SK-N-SH (cell line): ENCODE measurements around the gene GPER1. TPM values are rescaled to one million over a fixed set of nuclear protein-coding genes. Genes with fewer than 3 reads are reported as not detected.

ENCODE experiments used
- CTCF ChIA-PET: fragments of 300-600, 350-600 bp; formaldehyde crosslinking; extraction: SDS; loops from one replicate; lab custom pipeline; 2021; lab: Yijun Ruan, JAX
- POLR2A ChIA-PET: fragments of 350-600 bp; sonication (Branson Sonifier 250); formaldehyde crosslinking; extraction: SDS; loops from one replicate; lab custom pipeline; 2020; ENCODE audit warnings: antibody characterized with exemption, inconsistent platforms; lab: Yijun Ruan, JAX
- DNase-seq: peaks from one replicate; pipeline ENCODE4 v3.0.0; 2012
- H2AFZ ChIP-seq: fragments of 200-600 bp; sonication (generic); 2 replicates; pipeline ENCODE4 v1.8.1; 2016; ENCODE audit warnings: antibody characterized with exemption, mild to moderate bottlenecking, low read depth
- H3F3A ChIP-seq: fragments of 200-600 bp; sonication (generic); replicated peaks from 2 replicates; pipeline ENCODE3; 2016; ENCODE audit warnings: antibody characterized with exemption, mild to moderate bottlenecking; ENCODE audit not compliant: insufficient read depth
- H3K27ac ChIP-seq, 2 experiments: fragments of 200-500 bp in 1 of 2; fragments of 200-600 bp in 1 of 2; sonication (Bioruptor generic) in 1 of 2; sonication (generic), shearing (Covaris generic) in 1 of 2; 2 replicates each; pipeline versions ENCODE4 v1.5.1 to v1.6.1; 2014 to 2016; ENCODE audit warnings: low read depth in 2 of 2, inconsistent platforms in 1 of 2, low read length in 1 of 2, mild to moderate bottlenecking in 1 of 2, mixed read lengths in 1 of 2
- H3K27me3 ChIP-seq: fragments of 200-600 bp; sonication (generic), shearing (Covaris generic); 2 replicates; pipeline ENCODE4 v1.6.1; 2016; ENCODE audit warnings: mixed run types; ENCODE audit not compliant: insufficient read depth
- H3K36me3 ChIP-seq, 2 experiments: fragments of 200-500 bp in 1 of 2; fragments of 200-600 bp in 1 of 2; sonication (Bioruptor generic) in 1 of 2; sonication (generic) in 1 of 2; replicated peaks in 1 of 2; 2 replicates each; pipeline versions ENCODE3 to v1.5.1; 2014 to 2016; ENCODE audit warnings: low read length in 1 of 2, mild to moderate bottlenecking in 1 of 2; ENCODE audit not compliant: insufficient read depth in 2 of 2, control insufficient read depth in 1 of 2
- H3K4me1 ChIP-seq, 2 experiments: fragments of 200-500 bp in 1 of 2; fragments of 200-600 bp in 1 of 2; sonication (Bioruptor generic) in 1 of 2; sonication (generic), shearing (Covaris generic) in 1 of 2; 2 replicates each; pipeline versions ENCODE4 v1.5.1 to v1.6.1; 2014 to 2016; ENCODE audit warnings: low read depth in 1 of 2, low read length in 1 of 2, mixed run types in 1 of 2; ENCODE audit not compliant: insufficient read depth in 2 of 2, control insufficient read depth in 1 of 2
- H3K4me2 ChIP-seq: fragments of 200-600 bp; sonication (generic), shearing (Covaris generic); 2 replicates; pipeline ENCODE4 v1.6.1; 2017; ENCODE audit warnings: mixed run types
- H3K4me3 ChIP-seq, 2 experiments: fragments of 200-500 bp in 1 of 2; fragments of 200-600 bp in 1 of 2; sonication (Bioruptor generic) in 1 of 2; sonication (generic), shearing (Covaris generic) in 1 of 2; 2 replicates each; pipeline versions ENCODE4 v1.5.1 to v1.8.1; 2014 to 2016; ENCODE audit warnings: low read depth in 2 of 2, inconsistent platforms in 1 of 2, low read length in 1 of 2, mild to moderate bottlenecking in 1 of 2, mixed read lengths in 1 of 2, moderate library complexity in 1 of 2
- H3K79me2 ChIP-seq: fragments of 200-600 bp; sonication (generic); 2 replicates; pipeline ENCODE4 v1.8.1; 2017; ENCODE audit warnings: mild to moderate bottlenecking; ENCODE audit not compliant: insufficient read depth
- H3K9ac ChIP-seq: fragments of 200-600 bp; sonication (generic); 2 replicates; pipeline ENCODE4 v1.6.1; 2017; ENCODE audit warnings: mixed run types
- H3K9me2 ChIP-seq: fragments of 200-600 bp; sonication (generic); 2 replicates; pipeline ENCODE4 v1.6.1; 2017; ENCODE audit warnings: mixed run types
- H3K9me3 ChIP-seq: fragments of 200-600 bp; sonication (generic); 2 replicates; pipeline ENCODE4 v1.6.1; 2017; ENCODE audit warnings: mixed run types, mild to moderate bottlenecking, moderate library complexity
- H4K20me1 ChIP-seq: fragments of 200-600 bp; sonication (generic); 2 replicates; pipeline ENCODE4 v1.6.1; 2017; ENCODE audit warnings: mild to moderate bottlenecking, mixed run types; ENCODE audit not compliant: insufficient read depth
- EZH2phosphoT487 ChIP-seq: fragments of 200-600 bp; sonication (generic); IDR thresholded peaks from 2 replicates; pipeline ENCODE4 v1.6.1; 2017; ENCODE audit warnings: low read depth, mixed run types, mild to moderate bottlenecking, antibody characterized with exemption, moderate library complexity, borderline replicate concordance
- FOXJ3 ChIP-seq: sonication (generic); formaldehyde crosslinking; IDR thresholded peaks from 2 replicates; pipeline ENCODE4 v1.5.1; 2020; ENCODE audit warnings: mild to moderate bottlenecking, missing genetic modification reagents
- GATA2 ChIP-seq: sonication (generic); formaldehyde crosslinking; IDR thresholded peaks from 2 replicates; pipeline ENCODE4 v1.5.0; 2020; ENCODE audit warnings: mild to moderate bottlenecking, missing genetic modification reagents
- NRF1 ChIP-seq: IDR thresholded peaks from 2 replicates; pipeline ENCODE4 v1.6.1; 2012; ENCODE audit warnings: low read depth, mild to moderate bottlenecking, low read length
- POLR2AphosphoS5 ChIP-seq: IDR thresholded peaks from 2 replicates; pipeline ENCODE4 v1.6.1; 2012; ENCODE audit warnings: low read depth, low read length
- RCOR1 ChIP-seq: fragments of 150-350 bp; IDR thresholded peaks from 2 replicates; pipeline ENCODE4 v1.6.1; 2017; ENCODE audit warnings: antibody characterized with exemption, low read length
- RXRA ChIP-seq: IDR thresholded peaks from 2 replicates; pipeline ENCODE4 v1.4.0; 2012; ENCODE audit warnings: low read depth, mild to moderate bottlenecking, borderline replicate concordance
- SIN3A ChIP-seq: IDR thresholded peaks from 2 replicates; pipeline ENCODE4 v1.6.1; 2012; ENCODE audit warnings: low read depth, mild to moderate bottlenecking, low read length, moderate library complexity, borderline replicate concordance
- WGBS: methylation state at CpG from one replicate; pipeline ENCODE4 v1.1.6; 2017; ENCODE audit warnings: low lambda C conversion rate; 5-methylcytosine and 5-hydroxymethylcytosine counted together
- polyA plus RNA-seq, 3 experiments: library from polyadenylated mRNA; depleted of rRNA; stranded (reverse); fragments of >200 nt; gene quantifications; 2 replicates each; pipeline ENCODE4 v1.2.3, GENCODE V29; 2012
- TF ChIP-seq, protein P1 (sequence below): IDR thresholded peaks from 2 replicates; pipeline ENCODE4 v1.4.0; 2012; ENCODE audit warnings: low read depth
- TF ChIP-seq, protein P2 (sequence below): IDR thresholded peaks from 2 replicates; pipeline ENCODE4 v1.4.0; 2012; ENCODE audit warnings: low read depth, borderline replicate concordance
- TF ChIP-seq, protein P3 (sequence below): fragments of 150-350 bp; IDR thresholded peaks from 2 replicates; pipeline ENCODE4 v1.6.1; 2017; ENCODE audit warnings: antibody characterized with exemption, low read length, low read depth, borderline replicate concordance
- TF ChIP-seq, protein P4 (sequence below): fragments of 200-600 bp; sonication (generic); IDR thresholded peaks from 2 replicates; pipeline ENCODE4 v1.6.1; 2017; ENCODE audit warnings: antibody characterized with exemption, mild to moderate bottlenecking, moderate library complexity
- TF ChIP-seq, protein P5 (sequence below): IDR thresholded peaks from 2 replicates; pipeline ENCODE4 v1.6.1; 2012; ENCODE audit warnings: mild to moderate bottlenecking, low read depth, low read length, moderate library complexity

Gene GPER1
- polyA plus RNA-seq, 1 of the 3 experiments (the other 2 are of a cell fraction) = 6.4 TPM

DNA sequence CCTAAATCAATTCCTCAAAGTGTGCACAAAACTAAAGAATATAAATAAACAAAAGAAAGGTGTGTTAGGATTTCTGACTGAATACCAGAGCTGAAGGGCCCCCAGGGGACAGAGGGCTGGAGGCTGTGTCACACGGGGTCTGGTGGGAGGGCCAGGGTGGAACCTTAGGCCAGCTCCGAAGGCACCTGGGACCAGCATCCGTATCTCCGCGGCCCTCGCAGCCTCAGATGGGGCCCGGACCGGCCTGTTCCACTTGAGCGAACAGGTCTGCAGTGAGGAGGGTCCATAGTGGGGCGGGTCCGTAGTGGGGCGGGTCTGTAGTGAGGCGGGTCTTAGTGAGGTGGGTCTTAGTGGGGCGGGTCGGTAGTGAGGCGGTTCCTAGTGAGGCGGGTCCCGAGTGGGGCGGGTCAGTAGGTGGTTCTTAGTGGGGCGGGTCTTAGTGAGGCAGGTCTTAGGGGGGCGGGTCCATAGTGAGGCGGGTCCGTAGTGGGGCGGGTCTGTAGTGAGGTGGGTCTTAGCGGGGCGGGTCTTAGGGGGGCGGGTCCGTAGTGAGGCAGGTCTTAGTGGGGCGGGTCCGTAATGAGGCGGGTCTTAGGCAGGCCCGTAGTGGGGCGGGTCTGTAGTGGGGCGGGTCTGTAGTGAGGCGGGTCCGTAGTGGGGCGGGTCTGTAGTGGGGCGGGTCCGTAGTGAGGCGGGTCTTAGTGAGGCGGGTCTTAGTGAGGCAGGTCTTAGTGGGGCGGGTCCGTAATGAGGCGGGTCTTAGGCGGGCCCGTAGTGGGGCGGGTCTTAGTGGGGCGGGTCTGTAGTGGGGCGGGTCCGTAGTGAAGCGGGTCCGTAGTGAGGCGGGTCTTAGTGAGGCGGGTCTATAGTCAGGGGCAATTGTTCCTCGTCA lies 28.5 kb upstream of the GPER1 start:
- ChIA-PET CTCF (interaction anchor here (1.1 to 27.8 kb wide), 5 partner anchors 14 to 71 kb away, joined by 3 to 756 read pairs (median 8); partner anchors contain the start of genes GPER1 and GPR146), POLR2A (no interaction called here)
- WGBS = 91% methylated on average over 55 of the region's 55 CpGs
- no peak for TF ChIP-seq EZH2phosphoT487
- TF ChIP-seq, protein P1, sequence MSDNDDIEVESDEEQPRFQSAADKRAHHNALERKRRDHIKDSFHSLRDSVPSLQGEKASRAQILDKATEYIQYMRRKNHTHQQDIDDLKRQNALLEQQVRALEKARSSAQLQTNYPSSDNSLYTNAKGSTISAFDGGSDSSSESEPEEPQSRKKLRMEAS = no peak
- no peak for TF ChIP-seq POLR2AphosphoS5
- no peak overlapping the region for H3K4me3 ChIP-seq
- H3K9ac ChIP-seq = no peak overlapping the region
- H3F3A ChIP-seq = no peaks in the 10 kb centered on the region
- H2AFZ ChIP-seq = no peak overlapping the region
- no peaks in the 10 kb centered on the region for H3K9me3 ChIP-seq
- peaks cover 15% of the 10 kb centered on the region; the same call in 1 of the 2 replicates for H4K20me1 ChIP-seq
- H3K27ac ChIP-seq = no peak overlapping the region
- no peak overlapping the region for H3K4me2 ChIP-seq
- peaks cover 0 to 32% of the 10 kb centered on the region in 2 experiments; a peak in 1 of 4 replicates for H3K4me1 ChIP-seq
- H3K27me3 ChIP-seq = no peaks in the 10 kb centered on the region
- no peaks in the 10 kb centered on the region for H3K9me2 ChIP-seq
- no peaks in the 10 kb centered on the region; the same call in 1 of the 2 replicates for H3K79me2 ChIP-seq
- peaks cover 0 to 3% of the 10 kb centered on the region in 2 experiments for H3K36me3 ChIP-seq
- DNase-seq = peak; percentile 71

DNA sequence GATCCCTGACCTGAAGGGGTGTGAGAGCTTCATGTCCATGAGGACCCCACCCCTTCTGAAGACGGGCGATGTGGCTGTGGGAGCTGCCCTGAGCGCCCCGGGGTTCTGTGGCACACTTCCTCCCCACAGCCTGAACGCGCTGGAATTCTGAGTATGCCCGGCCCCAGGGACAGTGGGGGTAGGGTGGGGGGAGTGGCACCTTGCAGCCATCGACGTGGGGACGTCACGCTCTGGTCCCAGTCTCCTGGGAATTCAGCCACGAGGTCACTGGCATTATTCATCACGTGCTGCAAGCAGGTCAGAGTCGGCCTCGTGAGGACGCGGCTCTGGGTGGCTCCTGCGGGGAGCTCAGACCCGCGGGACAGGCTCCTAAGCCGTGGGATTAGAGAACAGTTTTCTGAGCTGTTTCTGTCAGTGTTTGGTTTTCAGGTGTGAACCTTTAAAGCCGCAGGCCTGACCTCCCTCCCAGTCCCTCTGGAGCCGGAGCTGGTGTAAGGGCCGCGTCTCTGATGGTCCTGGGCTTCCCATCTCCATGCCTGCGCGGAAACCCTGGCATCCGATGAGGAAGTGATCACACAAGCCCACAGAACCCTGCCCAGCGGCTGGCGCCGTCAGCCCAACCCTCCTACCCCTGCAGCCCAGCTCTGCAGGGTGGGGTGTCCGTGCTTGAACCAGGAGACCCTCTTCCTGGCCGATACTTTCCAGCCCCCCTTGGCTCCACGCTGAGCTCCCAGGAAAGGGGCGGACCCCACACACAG lies 27.4 kb upstream of the GPER1 start:
- no peaks in the 10 kb centered on the region for H3K9me3 ChIP-seq
- WGBS = 95% methylated on average over 28 of the region's 35 CpGs
- H3K9me2 ChIP-seq = no peaks in the 10 kb centered on the region
- no peak overlapping the region for H3K4me2 ChIP-seq
- POLR2A ChIA-PET = no interaction called here
- peaks cover 0 to 3% of the 10 kb centered on the region in 2 experiments for H3K36me3 ChIP-seq
- H3K27me3 ChIP-seq = no peaks in the 10 kb centered on the region
- H2AFZ ChIP-seq = no peak overlapping the region
- CTCF ChIA-PET = interaction anchor here (1.0 to 27.8 kb wide), 8 partner anchors 15 to 65 kb away, joined by 3 to 756 read pairs (median 3); partner anchors contain the start of genes GPER1 and GPR146
- H3K9ac ChIP-seq = no peak overlapping the region
- H3F3A ChIP-seq = no peaks in the 10 kb centered on the region
- no peaks in the 10 kb centered on the region; the same call in 1 of the 2 replicates for H3K79me2 ChIP-seq
- H3K4me3 ChIP-seq = no peak overlapping the region
- H3K4me1 ChIP-seq = peaks cover 0 to 28% of the 10 kb centered on the region in 2 experiments; a peak in 1 of 4 replicates
- TF ChIP-seq POLR2AphosphoS5 = no peak
- no peak for TF ChIP-seq EZH2phosphoT487
- no peak for TF ChIP-seq NRF1
- no peak for TF ChIP-seq RCOR1
- TF ChIP-seq RXRA = no peak
- TF ChIP-seq, protein P2, sequence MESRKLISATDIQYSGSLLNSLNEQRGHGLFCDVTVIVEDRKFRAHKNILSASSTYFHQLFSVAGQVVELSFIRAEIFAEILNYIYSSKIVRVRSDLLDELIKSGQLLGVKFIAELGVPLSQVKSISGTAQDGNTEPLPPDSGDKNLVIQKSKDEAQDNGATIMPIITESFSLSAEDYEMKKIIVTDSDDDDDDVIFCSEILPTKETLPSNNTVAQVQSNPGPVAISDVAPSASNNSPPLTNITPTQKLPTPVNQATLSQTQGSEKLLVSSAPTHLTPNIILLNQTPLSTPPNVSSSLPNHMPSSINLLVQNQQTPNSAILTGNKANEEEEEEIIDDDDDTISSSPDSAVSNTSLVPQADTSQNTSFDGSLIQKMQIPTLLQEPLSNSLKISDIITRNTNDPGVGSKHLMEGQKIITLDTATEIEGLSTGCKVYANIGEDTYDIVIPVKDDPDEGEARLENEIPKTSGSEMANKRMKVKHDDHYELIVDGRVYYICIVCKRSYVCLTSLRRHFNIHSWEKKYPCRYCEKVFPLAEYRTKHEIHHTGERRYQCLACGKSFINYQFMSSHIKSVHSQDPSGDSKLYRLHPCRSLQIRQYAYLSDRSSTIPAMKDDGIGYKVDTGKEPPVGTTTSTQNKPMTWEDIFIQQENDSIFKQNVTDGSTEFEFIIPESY = no peak
- TF ChIP-seq, protein P3, sequence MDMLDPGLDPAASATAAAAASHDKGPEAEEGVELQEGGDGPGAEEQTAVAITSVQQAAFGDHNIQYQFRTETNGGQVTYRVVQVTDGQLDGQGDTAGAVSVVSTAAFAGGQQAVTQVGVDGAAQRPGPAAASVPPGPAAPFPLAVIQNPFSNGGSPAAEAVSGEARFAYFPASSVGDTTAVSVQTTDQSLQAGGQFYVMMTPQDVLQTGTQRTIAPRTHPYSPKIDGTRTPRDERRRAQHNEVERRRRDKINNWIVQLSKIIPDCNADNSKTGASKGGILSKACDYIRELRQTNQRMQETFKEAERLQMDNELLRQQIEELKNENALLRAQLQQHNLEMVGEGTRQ = no peak
- no peak for TF ChIP-seq FOXJ3 (CRISPR knock-in tag)
- TF ChIP-seq, protein P4, sequence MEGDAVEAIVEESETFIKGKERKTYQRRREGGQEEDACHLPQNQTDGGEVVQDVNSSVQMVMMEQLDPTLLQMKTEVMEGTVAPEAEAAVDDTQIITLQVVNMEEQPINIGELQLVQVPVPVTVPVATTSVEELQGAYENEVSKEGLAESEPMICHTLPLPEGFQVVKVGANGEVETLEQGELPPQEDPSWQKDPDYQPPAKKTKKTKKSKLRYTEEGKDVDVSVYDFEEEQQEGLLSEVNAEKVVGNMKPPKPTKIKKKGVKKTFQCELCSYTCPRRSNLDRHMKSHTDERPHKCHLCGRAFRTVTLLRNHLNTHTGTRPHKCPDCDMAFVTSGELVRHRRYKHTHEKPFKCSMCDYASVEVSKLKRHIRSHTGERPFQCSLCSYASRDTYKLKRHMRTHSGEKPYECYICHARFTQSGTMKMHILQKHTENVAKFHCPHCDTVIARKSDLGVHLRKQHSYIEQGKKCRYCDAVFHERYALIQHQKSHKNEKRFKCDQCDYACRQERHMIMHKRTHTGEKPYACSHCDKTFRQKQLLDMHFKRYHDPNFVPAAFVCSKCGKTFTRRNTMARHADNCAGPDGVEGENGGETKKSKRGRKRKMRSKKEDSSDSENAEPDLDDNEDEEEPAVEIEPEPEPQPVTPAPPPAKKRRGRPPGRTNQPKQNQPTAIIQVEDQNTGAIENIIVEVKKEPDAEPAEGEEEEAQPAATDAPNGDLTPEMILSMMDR = no peak
- TF ChIP-seq, protein P5, sequence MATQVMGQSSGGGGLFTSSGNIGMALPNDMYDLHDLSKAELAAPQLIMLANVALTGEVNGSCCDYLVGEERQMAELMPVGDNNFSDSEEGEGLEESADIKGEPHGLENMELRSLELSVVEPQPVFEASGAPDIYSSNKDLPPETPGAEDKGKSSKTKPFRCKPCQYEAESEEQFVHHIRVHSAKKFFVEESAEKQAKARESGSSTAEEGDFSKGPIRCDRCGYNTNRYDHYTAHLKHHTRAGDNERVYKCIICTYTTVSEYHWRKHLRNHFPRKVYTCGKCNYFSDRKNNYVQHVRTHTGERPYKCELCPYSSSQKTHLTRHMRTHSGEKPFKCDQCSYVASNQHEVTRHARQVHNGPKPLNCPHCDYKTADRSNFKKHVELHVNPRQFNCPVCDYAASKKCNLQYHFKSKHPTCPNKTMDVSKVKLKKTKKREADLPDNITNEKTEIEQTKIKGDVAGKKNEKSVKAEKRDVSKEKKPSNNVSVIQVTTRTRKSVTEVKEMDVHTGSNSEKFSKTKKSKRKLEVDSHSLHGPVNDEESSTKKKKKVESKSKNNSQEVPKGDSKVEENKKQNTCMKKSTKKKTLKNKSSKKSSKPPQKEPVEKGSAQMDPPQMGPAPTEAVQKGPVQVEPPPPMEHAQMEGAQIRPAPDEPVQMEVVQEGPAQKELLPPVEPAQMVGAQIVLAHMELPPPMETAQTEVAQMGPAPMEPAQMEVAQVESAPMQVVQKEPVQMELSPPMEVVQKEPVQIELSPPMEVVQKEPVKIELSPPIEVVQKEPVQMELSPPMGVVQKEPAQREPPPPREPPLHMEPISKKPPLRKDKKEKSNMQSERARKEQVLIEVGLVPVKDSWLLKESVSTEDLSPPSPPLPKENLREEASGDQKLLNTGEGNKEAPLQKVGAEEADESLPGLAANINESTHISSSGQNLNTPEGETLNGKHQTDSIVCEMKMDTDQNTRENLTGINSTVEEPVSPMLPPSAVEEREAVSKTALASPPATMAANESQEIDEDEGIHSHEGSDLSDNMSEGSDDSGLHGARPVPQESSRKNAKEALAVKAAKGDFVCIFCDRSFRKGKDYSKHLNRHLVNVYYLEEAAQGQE = no peak
- no peak for TF ChIP-seq SIN3A
- TF ChIP-seq GATA2 (CRISPR knock-in tag) = no peak
- no peak for DNase-seq
- H3K27ac ChIP-seq = no peak overlapping the region
- peaks cover 21% of the 10 kb centered on the region for H4K20me1 ChIP-seq
